ENCODE results near the gene IGFBP5. TPM values are rescaled to one million over a fixed set of nuclear protein-coding genes. Genes with fewer than 3 reads are reported as not detected.

The IGFBP5 gene
- total and polyA plus RNA-seq, 7 experiments from 2014 or later: not detected

- Mint-ChIP-seq H3K36me3 (peaks cover 0 to 4% (median 0%) of the 10 kb centered on the region in 5 donors), H3K9me3 (peaks cover 0 to 3% (median 0%) of the 10 kb centered on the region in 11 donors), H3K27me3 (peaks cover 62 to 71% (median 67%) of the 10 kb centered on the region in 5 donors), H3K4me3 (peak overlapping the region; percentile 66 to 91 (median 78)), H3K27ac (peak overlapping the region in 1 of 9 donors; percentile 62), H3K4me1 (peaks cover 15 to 41% (median 27%) of the 10 kb centered on the region in 7 donors)
- ChIA-PET POLR2A (no interaction called here), CTCF (no interaction called here)
- Histone ChIP-seq H3K27me3 (ENCODE audit: control insufficient read depth in 2 of 2, insufficient read depth in 2 of 2, low read length in 2 of 2) (no peaks in the 10 kb centered on the region), H3K4me1 (ENCODE audit: control insufficient read depth in 2 of 2, insufficient read depth in 2 of 2, low read length in 2 of 2) (peaks cover 0 to 11% of the 10 kb centered on the region in 2 donors), H3K4me3 (ENCODE audit: low read length) (no peak overlapping the region), H3K9me3 (ENCODE audit: control insufficient read depth in 2 of 3, low read length in 3 of 3) (no peaks in the 10 kb centered on the region), H3K27ac (ENCODE audit: low read depth, low read length) (no peak overlapping the region), H3K36me3 (ENCODE audit: control insufficient read depth in 2 of 3, insufficient read depth in 3 of 3, low read length in 3 of 3) (no peaks in the 10 kb centered on the region)
- ATAC-seq (peak; percentile 7), DNase-seq (peak in 1 of 9 donors; percentile 37)
- intact Hi-C loops (cut with micrococcal nuclease): loop anchor here in 1 of 2 donors (2.0 kb wide), 1 partner anchor 27 kb away; no protein-coding TSS in a partner anchor
Observed at GRCh38 chr2:216633616-216634369, 61.6 kb downstream of the IGFBP5 start.

GRCh38 chr2:216632952-216633615 is 62.3 kb downstream of the IGFBP5 start, which contains the start of gene IGFBP2:
TSS of gene IGFBP2 (plus strand) at chr2:216633420. CDS start at chr2:216633524, 104 bp downstream.
- Mint-ChIP-seq H3K9me3 (peaks cover 0 to 3% (median 0%) of the 10 kb centered on the region in 11 donors), H3K27me3 (peaks cover 62 to 78% (median 66%) of the 10 kb centered on the region in 5 donors), H3K27ac (peak within 1 kb of the TSS in 2 of 9 donors; percentile 46 to 62), H3K4me3 (peak within 1 kb of the TSS; percentile 76 to 92 (median 84)), H3K4me1 (peaks cover 15 to 41% (median 27%) of the 10 kb centered on the region in 7 donors), H3K36me3 (peaks cover 0 to 4% (median 0%) of the 10 kb centered on the region in 5 donors)
- ChIA-PET POLR2A (no interaction called here), CTCF (no interaction called here)
- ATAC-seq: peak; percentile 17
- no peaks in the 10 kb centered on the region for H3K27me3 ChIP-seq (ENCODE audit: control insufficient read depth in 2 of 2, insufficient read depth in 2 of 2, low read length in 2 of 2)
- H3K27ac ChIP-seq (ENCODE audit: low read depth, low read length): no peak within 1 kb of the TSS
- peaks cover 0 to 11% of the 10 kb centered on the region in 2 donors for H3K4me1 ChIP-seq (ENCODE audit: control insufficient read depth in 2 of 2, insufficient read depth in 2 of 2, low read length in 2 of 2)
- no peaks in the 10 kb centered on the region for H3K9me3 ChIP-seq (ENCODE audit: control insufficient read depth in 2 of 3, low read length in 3 of 3)
- intact Hi-C loops (cut with micrococcal nuclease): no loop called here
- H3K36me3 ChIP-seq (ENCODE audit: control insufficient read depth in 2 of 3, insufficient read depth in 3 of 3, low read length in 3 of 3): no peaks in the 10 kb centered on the region
- H3K4me3 ChIP-seq (ENCODE audit: low read length): no peak within 1 kb of the TSS
- DNase-seq: peak in 1 of 9 donors; percentile 61

DNA sequence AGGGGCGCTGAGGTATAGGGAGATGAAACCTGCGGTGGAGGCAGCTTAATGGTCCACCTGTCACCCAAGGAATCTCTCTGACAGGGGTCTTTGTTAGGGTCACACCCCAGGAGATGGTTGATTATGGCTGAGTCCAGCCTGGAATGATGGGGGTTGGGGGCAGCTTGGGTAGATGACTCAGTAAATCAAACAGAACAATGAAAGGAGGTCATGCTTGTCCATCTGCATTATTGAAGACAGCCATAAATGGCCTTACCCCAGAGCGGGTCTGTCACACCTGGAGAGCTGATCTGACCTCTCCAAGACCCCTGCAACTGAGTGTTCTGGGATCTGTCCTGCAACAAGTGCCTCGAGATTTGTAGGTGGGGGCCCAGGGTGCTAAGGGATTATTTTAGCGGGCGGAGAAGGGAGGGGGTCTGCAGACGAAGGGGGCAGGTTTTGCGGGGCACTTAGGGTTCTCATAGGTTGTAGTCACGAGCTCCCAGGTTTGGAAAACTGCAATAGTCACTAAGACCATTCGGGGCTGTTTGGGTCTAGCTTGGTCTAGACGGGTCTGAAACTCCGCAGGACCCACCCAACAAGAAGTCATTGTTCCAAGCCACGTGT is 62.9 kb downstream of the IGFBP5 start:
- H3K27me3 Mint-ChIP-seq: peaks cover 58 to 81% (median 62%) of the 10 kb centered on the region in 5 donors
- Histone ChIP-seq H3K36me3 (ENCODE audit: control insufficient read depth in 2 of 3, insufficient read depth in 3 of 3, low read length in 3 of 3) (no peaks in the 10 kb centered on the region), H3K27ac (ENCODE audit: low read depth, low read length) (no peak overlapping the region), H3K9me3 (ENCODE audit: control insufficient read depth in 2 of 3, low read length in 3 of 3) (no peaks in the 10 kb centered on the region), H3K4me1 (ENCODE audit: control insufficient read depth in 2 of 2, insufficient read depth in 2 of 2, low read length in 2 of 2) (peaks cover 0 to 11% of the 10 kb centered on the region in 2 donors), H3K27me3 (ENCODE audit: control insufficient read depth in 2 of 2, insufficient read depth in 2 of 2, low read length in 2 of 2) (no peaks in the 10 kb centered on the region), H3K4me3 (ENCODE audit: low read length) (no peak overlapping the region)
- ChIA-PET CTCF (no interaction called here), POLR2A (no interaction called here)
- ATAC-seq (no peak), DNase-seq (no peak)
- peaks cover 15 to 39% (median 27%) of the 10 kb centered on the region in 7 donors for H3K4me1 Mint-ChIP-seq
- peaks cover 0 to 2% (median 0%) of the 10 kb centered on the region in 11 donors for H3K9me3 Mint-ChIP-seq
- intact Hi-C loops (cut with micrococcal nuclease): no loop called here
- peaks cover 0 to 4% (median 0%) of the 10 kb centered on the region in 5 donors for H3K36me3 Mint-ChIP-seq
- peak overlapping the region; percentile 76 to 92 (median 84) for H3K4me3 Mint-ChIP-seq
- H3K27ac Mint-ChIP-seq: peak overlapping the region in 1 of 9 donors; percentile 46

- Histone ChIP-seq H3K4me1 (ENCODE audit: control insufficient read depth in 2 of 2, insufficient read depth in 2 of 2, low read length in 2 of 2) (peaks cover 0 to 7% of the 10 kb centered on the region in 2 donors), H3K27me3 (ENCODE audit: control insufficient read depth in 2 of 2, insufficient read depth in 2 of 2, low read length in 2 of 2) (no peaks in the 10 kb centered on the region), H3K36me3 (ENCODE audit: control insufficient read depth in 2 of 3, insufficient read depth in 3 of 3, low read length in 3 of 3) (no peaks in the 10 kb centered on the region), H3K4me3 (ENCODE audit: low read length) (no peak overlapping the region), H3K27ac (ENCODE audit: low read depth, low read length) (no peak overlapping the region), H3K9me3 (ENCODE audit: control insufficient read depth in 2 of 3, low read length in 3 of 3) (no peaks in the 10 kb centered on the region)
- ATAC-seq (no peak), DNase-seq (no peak)
- H3K4me1 Mint-ChIP-seq: peaks cover 9 to 18% (median 15%) of the 10 kb centered on the region in 7 donors
- no peak overlapping the region for H3K27ac Mint-ChIP-seq
- H3K27me3 Mint-ChIP-seq: peaks cover 33 to 72% (median 39%) of the 10 kb centered on the region in 5 donors
- H3K9me3 Mint-ChIP-seq: peaks cover 0 to 5% (median 0%) of the 10 kb centered on the region in 11 donors
- H3K4me3 Mint-ChIP-seq: no peak overlapping the region
- intact Hi-C loops (cut with micrococcal nuclease): no loop called here
- H3K36me3 Mint-ChIP-seq: peaks cover 0 to 4% (median 0%) of the 10 kb centered on the region in 5 donors
- POLR2A ChIA-PET: no interaction called here
- CTCF ChIA-PET: no interaction called here
Observed at GRCh38 chr2:216629784-216630183, 65.6 kb downstream of the IGFBP5 start.

DNA sequence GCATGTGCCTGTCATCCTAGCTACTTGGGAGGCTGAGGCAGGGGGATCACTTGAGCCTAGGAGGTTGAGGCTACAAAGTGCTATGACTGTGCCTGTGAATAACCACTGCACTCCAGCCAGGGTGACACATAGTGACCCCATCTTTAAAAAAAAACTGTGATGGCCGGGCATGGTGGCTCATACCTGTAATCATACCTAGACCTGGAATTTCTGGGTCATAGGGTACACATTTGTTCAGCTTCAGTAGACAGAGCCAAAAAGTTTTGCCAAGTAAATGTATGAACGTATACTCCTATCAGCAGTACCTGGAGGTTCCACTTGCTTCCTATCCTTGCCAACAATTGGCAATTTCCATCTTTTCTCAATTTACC is 68.5 kb downstream of the IGFBP5 start:
- H3K9me3 Mint-ChIP-seq: peaks cover 0 to 9% (median 2%) of the 10 kb centered on the region in 11 donors
- H3K4me1 Mint-ChIP-seq: peaks cover 0 to 3% (median 0%) of the 10 kb centered on the region in 7 donors
- H3K36me3 ChIP-seq (ENCODE audit: control insufficient read depth in 2 of 3, insufficient read depth in 3 of 3, low read length in 3 of 3): no peaks in the 10 kb centered on the region
- intact Hi-C loops (cut with micrococcal nuclease): no loop called here
- H3K4me3 Mint-ChIP-seq: no peak overlapping the region
- H3K36me3 Mint-ChIP-seq: peaks cover 0 to 3% (median 0%) of the 10 kb centered on the region in 5 donors
- ChIA-PET CTCF (no interaction called here), POLR2A (no interaction called here)
- ATAC-seq (no peak), DNase-seq (no peak)
- H3K9me3 ChIP-seq (ENCODE audit: control insufficient read depth in 2 of 3, low read length in 3 of 3): no peaks in the 10 kb centered on the region
- no peak overlapping the region for H3K27ac Mint-ChIP-seq
- no peak overlapping the region for H3K4me3 ChIP-seq (ENCODE audit: low read length)
- H3K4me1 ChIP-seq (ENCODE audit: control insufficient read depth in 2 of 2, insufficient read depth in 2 of 2, low read length in 2 of 2): no peaks in the 10 kb centered on the region
- H3K27ac ChIP-seq (ENCODE audit: low read depth, low read length): no peak overlapping the region
- H3K27me3 ChIP-seq (ENCODE audit: control insufficient read depth in 2 of 2, insufficient read depth in 2 of 2, low read length in 2 of 2): no peaks in the 10 kb centered on the region
- peaks cover 12 to 49% (median 18%) of the 10 kb centered on the region in 5 donors for H3K27me3 Mint-ChIP-seq

DNA sequence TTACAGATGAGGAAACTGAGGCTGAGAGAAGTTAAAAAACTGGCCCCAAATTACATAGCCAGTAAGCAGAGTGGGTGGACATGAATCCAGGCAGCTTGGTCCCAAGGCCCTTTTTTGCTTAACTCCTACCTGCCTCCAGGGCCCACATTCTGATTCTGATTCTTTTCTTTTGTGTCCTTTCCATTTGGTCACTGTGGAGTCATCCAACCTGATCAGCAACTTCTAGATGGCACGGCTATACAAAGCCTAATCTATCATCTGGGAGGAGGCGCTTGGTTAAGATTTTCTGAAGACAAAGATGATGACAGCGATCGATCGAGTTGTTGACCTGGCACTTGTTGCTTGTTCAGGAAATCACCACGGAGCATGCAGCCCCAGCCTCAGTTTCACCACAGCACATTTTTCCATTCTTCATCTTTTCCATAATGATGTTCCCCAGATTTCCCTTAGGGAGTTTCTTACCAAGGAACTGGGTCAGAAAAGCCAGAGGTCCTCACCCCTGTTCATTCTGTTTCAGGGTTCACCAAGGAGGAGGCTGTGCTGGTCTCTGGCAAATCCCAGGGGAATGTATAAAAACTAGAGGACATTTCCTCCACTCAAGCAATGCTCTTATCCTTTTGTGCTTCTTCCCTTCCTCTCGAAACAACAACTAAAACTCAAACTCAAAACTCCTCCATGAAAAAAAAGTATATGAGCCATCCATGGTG is 69.0 kb downstream of the IGFBP5 start:
- H3K4me1 Mint-ChIP-seq: peaks cover 0 to 3% (median 0%) of the 10 kb centered on the region in 7 donors
- H3K36me3 ChIP-seq (ENCODE audit: control insufficient read depth in 2 of 3, insufficient read depth in 3 of 3, low read length in 3 of 3): no peaks in the 10 kb centered on the region
- no peak overlapping the region for H3K4me3 ChIP-seq (ENCODE audit: low read length)
- no peak overlapping the region for H3K27ac Mint-ChIP-seq
- POLR2A ChIA-PET: no interaction called here
- CTCF ChIA-PET: no interaction called here
- no peak overlapping the region for H3K4me3 Mint-ChIP-seq
- peaks cover 6 to 44% (median 16%) of the 10 kb centered on the region in 5 donors for H3K27me3 Mint-ChIP-seq
- H3K4me1 ChIP-seq (ENCODE audit: control insufficient read depth in 2 of 2, insufficient read depth in 2 of 2, low read length in 2 of 2): no peaks in the 10 kb centered on the region
- H3K27ac ChIP-seq (ENCODE audit: low read depth, low read length): no peak overlapping the region
- peaks cover 0 to 3% (median 0%) of the 10 kb centered on the region in 5 donors for H3K36me3 Mint-ChIP-seq
- H3K9me3 Mint-ChIP-seq: peaks cover 0 to 9% (median 2%) of the 10 kb centered on the region in 11 donors
- intact Hi-C loops (cut with micrococcal nuclease): no loop called here
- H3K9me3 ChIP-seq (ENCODE audit: control insufficient read depth in 2 of 3, low read length in 3 of 3): no peaks in the 10 kb centered on the region
- ATAC-seq (no peak), DNase-seq (no peak)
- H3K27me3 ChIP-seq (ENCODE audit: control insufficient read depth in 2 of 2, insufficient read depth in 2 of 2, low read length in 2 of 2): no peaks in the 10 kb centered on the region

Data from naive thymus-derived CD4-positive, alpha-beta T cell (primary cell).